Transverse colon (tissue), 4 donors: ENCODE data around the gene WDR49. TPM values are rescaled to one million over a fixed set of nuclear protein-coding genes. Genes with fewer than 3 reads are reported as not detected.

Experiments
- DNase-seq: peaks from one replicate; pipeline ENCODE4 v3.0.0-alpha.2; 2019
- H3K27ac ChIP-seq, 4 donors: fragments of 200-600 bp; sonication (generic); 2 replicates each; pipeline ENCODE4 v1.5.1; 2016 to 2018; ENCODE audit warnings: inconsistent platforms in 4 of 4
- H3K27me3 ChIP-seq: fragments of 200-600 bp; sonication (generic); 2 replicates; pipeline ENCODE4 v1.5.1; 2017; ENCODE audit warnings: inconsistent platforms
- H3K36me3 ChIP-seq, 4 donors: fragments of 200-600 bp; sonication (generic); 2 replicates each; pipeline ENCODE4 v1.5.1; 2017 to 2019; ENCODE audit warnings: inconsistent platforms in 4 of 4
- H3K4me1 ChIP-seq, 4 donors: fragments of 200-600 bp; sonication (generic); 2 replicates each; pipeline ENCODE4 v1.5.1; 2017 to 2020; ENCODE audit warnings: inconsistent platforms in 4 of 4
- H3K4me3 ChIP-seq, 4 donors: fragments of 200-600 bp; sonication (generic); 1 replicate in 1 of 4; 2 replicates in 3 of 4; pipeline versions ENCODE4 v1.5.1 to v1.6.1; 2017 to 2019; ENCODE audit warnings: inconsistent platforms in 4 of 4
- H3K9me3 ChIP-seq, 2 donors: fragments of 200-600 bp; sonication (generic); 2 replicates each; pipeline ENCODE4 v1.5.1; 2017 to 2019; ENCODE audit warnings: inconsistent platforms in 2 of 2
- CTCF ChIP-seq, 5 experiments: fragments of 200-600 bp in 3 of 5; fragments of 450-650 bp in 2 of 5; sonication (generic) in 3 of 5; IDR thresholded peaks; 1 replicate in 2 of 5; 2 replicates in 3 of 5; pipeline ENCODE4 v1.5.1; 2016 to 2017; ENCODE audit warnings: antibody characterized with exemption in 5 of 5, inconsistent platforms in 3 of 5, mild to moderate bottlenecking in 2 of 5, moderate library complexity in 1 of 5
- EP300 ChIP-seq: sonication (generic); formaldehyde crosslinking; IDR thresholded peaks from one replicate; pipeline ENCODE4 v1.6.1; 2017; ENCODE audit warnings: antibody characterized with exemption, low read depth
- POLR2A ChIP-seq: fragments of 450-650 bp; IDR thresholded peaks from one replicate; pipeline ENCODE4 v1.6.1; 2016; ENCODE audit warnings: antibody characterized with exemption, mild to moderate bottlenecking, moderate library complexity
- POLR2AphosphoS5 ChIP-seq, 3 donors: sonication (generic); formaldehyde crosslinking; IDR thresholded peaks; one replicate each; pipeline ENCODE4 v1.6.1; 2016; ENCODE audit warnings: antibody characterized with exemption in 3 of 3
- whole genome bisulfite sequencing, 2 donors: methylation state at CpG; one replicate each; pipeline ENCODE4 v1.1.5; 2018; ENCODE audit warnings: low coverage in 1 of 2; 5-methylcytosine and 5-hydroxymethylcytosine counted together
- in situ Hi-C, 4 donors: fragments of 200-750 bp; cut with MboI; loops; one replicate each; pipeline versions ENCODE4 v1.15.0 to v1.15.1; 2017; ENCODE audit warnings: low sequenced_read_pairs in 3 of 4, low pct_ligation_motif_present in 1 of 4, low pct_unique_long_range_greater_than_20kb in 1 of 4
- intact Hi-C: fragments of 100-400 bp; cut with DNase I; formaldehyde crosslinking; loops from one replicate; pipeline ENCODE4 v1.15.1; 2023; ENCODE audit warnings: low total_unique reads
- total RNA-seq, 4 donors: library from RNA; depleted of rRNA; stranded (reverse); fragments of >200 nt; gene quantifications; one replicate each; pipeline ENCODE4 v1.1.0, GENCODE V29; 2016

WDR49 gene
- total RNA-seq, 4 donors from 2014 or later, result 0.96 TPM; not detected in 3

DNA sequence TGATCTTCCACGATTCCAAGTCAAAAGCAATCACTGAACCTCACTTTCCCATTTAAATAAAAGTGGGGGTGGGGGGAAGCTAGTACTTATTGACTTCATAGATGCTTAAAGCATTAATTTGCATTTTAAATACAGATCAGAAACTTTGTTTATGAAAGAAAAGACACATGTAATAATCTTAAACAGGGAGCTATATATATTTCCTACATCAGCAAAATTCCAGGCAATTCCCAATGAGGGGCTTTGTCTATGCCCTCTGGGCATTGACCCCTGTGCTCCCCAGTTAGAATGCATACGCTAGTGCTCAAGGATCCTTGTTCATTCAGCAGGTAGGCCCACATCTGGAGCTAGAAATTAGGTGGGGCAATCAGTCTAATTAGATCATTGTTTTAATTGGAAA lies 199.9 kb downstream of the WDR49 start:
- no peak overlapping the region for H3K27ac ChIP-seq
- no peak overlapping the region for H3K4me3 ChIP-seq
- no peaks in the 10 kb centered on the region for H3K9me3 ChIP-seq
- DNase-seq, result no peak
- in situ Hi-C loops (no loop called here), intact Hi-C loops (no loop called here)
- H3K36me3 ChIP-seq, result no peaks in the 10 kb centered on the region
- no peaks in the 10 kb centered on the region for H3K4me1 ChIP-seq
- no peak for TF ChIP-seq POLR2AphosphoS5 (IDR thresholded peaks at IDR 0.05)
- TF ChIP-seq POLR2A, result no peak
- no peak for TF ChIP-seq EP300
- no peak for TF ChIP-seq CTCF (IDR thresholded peaks at IDR 0.05)
- 65 to 67% methylated on average over 1 to 2 of the region's 2 CpGs for WGBS, 2 donors
- no peaks in the 10 kb centered on the region for H3K27me3 ChIP-seq

DNA sequence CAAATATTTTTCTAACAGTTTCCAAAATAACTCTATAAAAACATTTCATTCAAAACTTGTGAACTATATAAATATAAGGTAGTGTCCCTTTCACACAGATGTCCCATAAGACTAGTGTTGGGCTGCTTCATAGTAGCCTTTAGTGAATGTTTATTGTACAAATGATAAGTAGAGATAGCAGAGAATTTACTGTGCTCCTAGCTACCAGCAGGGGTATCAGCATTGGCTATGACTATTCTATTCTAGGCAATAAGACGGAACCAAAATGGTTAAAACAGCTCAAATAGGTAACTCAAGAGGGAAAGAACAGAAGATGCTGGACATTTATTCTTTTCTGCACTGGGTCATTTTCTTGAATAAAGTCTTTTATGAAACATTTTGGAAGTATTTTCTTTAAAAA lies 202.5 kb downstream of the WDR49 start:
- Histone ChIP-seq H3K27ac (no peak overlapping the region), H3K4me3 (no peak overlapping the region), H3K4me1 (no peaks in the 10 kb centered on the region), H3K36me3 (no peaks in the 10 kb centered on the region), H3K9me3 (no peaks in the 10 kb centered on the region), H3K27me3 (no peaks in the 10 kb centered on the region)
- no peak for DNase-seq
- in situ Hi-C loops (no loop called here), intact Hi-C loops (no loop called here)
- 25 to 44% methylated on average over 1 of the region's 1 CpG for WGBS, 2 donors
- TF ChIP-seq POLR2AphosphoS5 (IDR thresholded peaks at IDR 0.05), result no peak

- in situ Hi-C loops (no loop called here), intact Hi-C loops (no loop called here)
- no peak overlapping the region for H3K27ac ChIP-seq
- no peaks in the 10 kb centered on the region for H3K36me3 ChIP-seq
- H3K4me3 ChIP-seq, result no peak overlapping the region
- TF ChIP-seq CTCF (IDR thresholded peaks at IDR 0.05), result no peak
- no peak for TF ChIP-seq POLR2AphosphoS5 (IDR thresholded peaks at IDR 0.05)
- TF ChIP-seq POLR2A, result no peak
- TF ChIP-seq EP300, result no peak
- DNase-seq, result no peak
- H3K4me1 ChIP-seq, result no peaks in the 10 kb centered on the region
- H3K9me3 ChIP-seq, result no peaks in the 10 kb centered on the region
- WGBS, 2 donors, result 74 to 83% methylated on average over 2 of the region's 2 CpGs
- H3K27me3 ChIP-seq, result no peaks in the 10 kb centered on the region
Observed at GRCh38 chr3:167450675-167451074, 203.1 kb downstream of the WDR49 start.

- intact Hi-C loops, result no loop called here
Observed at GRCh38 chr3:167450195-167450594, 203.5 kb downstream of the WDR49 start.

More at GRCh38 chr3:167450195-167450594, 203.5 kb downstream of the WDR49 start:
- DNase-seq, result no peak
- in situ Hi-C loops, result no loop called here
- Histone ChIP-seq H3K4me1 (no peaks in the 10 kb centered on the region), H3K27me3 (no peaks in the 10 kb centered on the region), H3K9me3 (no peaks in the 10 kb centered on the region), H3K27ac (no peak overlapping the region), H3K36me3 (no peaks in the 10 kb centered on the region), H3K4me3 (no peak overlapping the region)
- TF ChIP-seq POLR2A (no peak), EP300 (no peak), CTCF (IDR thresholded peaks at IDR 0.05) (no peak), POLR2AphosphoS5 (IDR thresholded peaks at IDR 0.05) (no peak)
- 67 to 82% methylated on average over 5 of the region's 5 CpGs for WGBS, 2 donors
